Measurements from ENCODE around the gene SIRT5.

SIRT5 gene

DNA sequence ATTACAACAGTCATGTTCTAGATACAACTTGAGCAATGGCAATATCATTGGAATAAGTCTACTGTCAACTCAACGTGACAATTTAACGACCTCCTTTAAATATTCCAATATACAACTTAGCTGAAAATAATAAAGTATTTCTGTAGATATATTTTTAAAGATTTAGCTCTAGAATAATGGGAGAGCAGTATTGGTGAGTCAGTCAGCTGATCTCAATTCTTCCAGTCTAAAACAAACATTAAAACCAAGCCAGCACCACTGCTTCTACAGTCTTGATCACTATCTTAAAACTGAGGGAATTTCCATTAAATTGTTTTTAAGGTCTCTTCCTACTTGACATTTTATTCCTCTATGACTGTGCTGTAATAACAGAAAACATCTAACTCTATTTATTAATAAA, 78.9 kb downstream of the SIRT5 start:
- no peak overlapping the region for H3K4me2 ChIP-seq (ENCODE audit: low read depth, low read length)

DNA sequence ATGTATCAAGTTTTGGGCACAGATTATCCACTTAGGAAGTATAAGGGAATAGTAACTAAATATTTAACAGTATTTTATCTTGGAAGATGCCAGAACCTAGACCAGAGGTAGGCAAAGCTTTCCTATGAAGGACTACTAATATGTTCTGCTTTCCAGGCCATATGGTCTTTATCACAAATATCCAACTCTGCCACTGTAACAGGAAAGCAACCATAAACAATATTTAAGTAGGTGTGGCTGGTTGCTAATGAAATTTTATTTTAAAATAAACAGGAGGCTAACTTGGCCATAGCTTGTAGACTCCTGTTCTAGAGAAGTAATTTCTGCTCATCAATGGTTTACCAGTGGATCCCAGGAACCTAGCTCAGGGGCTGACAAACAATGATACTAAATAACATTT, 80.1 kb downstream of the SIRT5 start:
- Histone ChIP-seq H3K9me3 (replicated peaks; ENCODE audit: insufficient read depth, low read length) (no peaks in the 10 kb centered on the region), H3K27ac (ENCODE audit: low read length) (no peak overlapping the region), H3F3A (ENCODE audit: insufficient read depth, low read length) (no peaks in the 10 kb centered on the region), H3K4me1 (ENCODE audit: low read length) (no peaks in the 10 kb centered on the region; the same call in 1 of the 2 replicates), H3K4me2 (ENCODE audit: low read depth, low read length) (no peak overlapping the region), H4K20me1 (ENCODE audit: insufficient read depth, low read length) (no peaks in the 10 kb centered on the region), H3K4me3 (ENCODE audit: low read length) (no peak overlapping the region), H2AFZ (ENCODE audit: low read length) (no peak overlapping the region), H3K27me3 (replicated peaks; ENCODE audit: insufficient read depth, low read length) (no peaks in the 10 kb centered on the region), H3K36me3 (replicated peaks; ENCODE audit: insufficient read depth, low read length) (no peaks in the 10 kb centered on the region), H3K9me2 (replicated peaks; ENCODE audit: insufficient read depth, low read length) (no peaks in the 10 kb centered on the region), H3K79me2 (ENCODE audit: low read length) (peaks cover 29% of the 10 kb centered on the region), H3K9ac (ENCODE audit: low read length) (no peak overlapping the region)
- no peak for DNase-seq
- TF ChIP-seq EZH2 (optimal IDR thresholded peaks at IDR 0.05; ENCODE audit: low read depth, low read length) (no peak), EZH2phosphoT487 (IDR thresholded peaks at IDR 0.05; ENCODE audit: low read length) (no peak)
- TF ChIP-seq, protein P1, sequence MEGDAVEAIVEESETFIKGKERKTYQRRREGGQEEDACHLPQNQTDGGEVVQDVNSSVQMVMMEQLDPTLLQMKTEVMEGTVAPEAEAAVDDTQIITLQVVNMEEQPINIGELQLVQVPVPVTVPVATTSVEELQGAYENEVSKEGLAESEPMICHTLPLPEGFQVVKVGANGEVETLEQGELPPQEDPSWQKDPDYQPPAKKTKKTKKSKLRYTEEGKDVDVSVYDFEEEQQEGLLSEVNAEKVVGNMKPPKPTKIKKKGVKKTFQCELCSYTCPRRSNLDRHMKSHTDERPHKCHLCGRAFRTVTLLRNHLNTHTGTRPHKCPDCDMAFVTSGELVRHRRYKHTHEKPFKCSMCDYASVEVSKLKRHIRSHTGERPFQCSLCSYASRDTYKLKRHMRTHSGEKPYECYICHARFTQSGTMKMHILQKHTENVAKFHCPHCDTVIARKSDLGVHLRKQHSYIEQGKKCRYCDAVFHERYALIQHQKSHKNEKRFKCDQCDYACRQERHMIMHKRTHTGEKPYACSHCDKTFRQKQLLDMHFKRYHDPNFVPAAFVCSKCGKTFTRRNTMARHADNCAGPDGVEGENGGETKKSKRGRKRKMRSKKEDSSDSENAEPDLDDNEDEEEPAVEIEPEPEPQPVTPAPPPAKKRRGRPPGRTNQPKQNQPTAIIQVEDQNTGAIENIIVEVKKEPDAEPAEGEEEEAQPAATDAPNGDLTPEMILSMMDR (IDR thresholded peaks at IDR 0.05; ENCODE audit: low read length), result no peak

More for the DNA sequence above, 78.9 kb downstream of the SIRT5 start:
- no peak overlapping the region for H2AFZ ChIP-seq (ENCODE audit: low read length)
- no peaks in the 10 kb centered on the region for H3K9me2 ChIP-seq (replicated peaks; ENCODE audit: insufficient read depth, low read length)
- H3K9me3 ChIP-seq (replicated peaks; ENCODE audit: insufficient read depth, low read length), result no peaks in the 10 kb centered on the region
- no peaks in the 10 kb centered on the region for H3F3A ChIP-seq (ENCODE audit: insufficient read depth, low read length)
- H3K9ac ChIP-seq (ENCODE audit: low read length), result no peak overlapping the region
- H4K20me1 ChIP-seq (ENCODE audit: insufficient read depth, low read length), result no peaks in the 10 kb centered on the region
- no peak overlapping the region for H3K4me3 ChIP-seq (ENCODE audit: low read length)
- no peaks in the 10 kb centered on the region for H3K36me3 ChIP-seq (replicated peaks; ENCODE audit: insufficient read depth, low read length)
- no peak overlapping the region for H3K27ac ChIP-seq (ENCODE audit: low read length)
- H3K4me1 ChIP-seq (ENCODE audit: low read length), result no peaks in the 10 kb centered on the region; the same call in 1 of the 2 replicates
- H3K27me3 ChIP-seq (replicated peaks; ENCODE audit: insufficient read depth, low read length), result no peaks in the 10 kb centered on the region
- peaks cover 17% of the 10 kb centered on the region for H3K79me2 ChIP-seq (ENCODE audit: low read length)
- no peak for DNase-seq
- no peak for TF ChIP-seq EZH2phosphoT487 (IDR thresholded peaks at IDR 0.05; ENCODE audit: low read length)
- TF ChIP-seq, protein P1 (IDR thresholded peaks at IDR 0.05; ENCODE audit: low read length), result no peak
- TF ChIP-seq EZH2 (optimal IDR thresholded peaks at IDR 0.05; ENCODE audit: low read depth, low read length), result no peak

DNA sequence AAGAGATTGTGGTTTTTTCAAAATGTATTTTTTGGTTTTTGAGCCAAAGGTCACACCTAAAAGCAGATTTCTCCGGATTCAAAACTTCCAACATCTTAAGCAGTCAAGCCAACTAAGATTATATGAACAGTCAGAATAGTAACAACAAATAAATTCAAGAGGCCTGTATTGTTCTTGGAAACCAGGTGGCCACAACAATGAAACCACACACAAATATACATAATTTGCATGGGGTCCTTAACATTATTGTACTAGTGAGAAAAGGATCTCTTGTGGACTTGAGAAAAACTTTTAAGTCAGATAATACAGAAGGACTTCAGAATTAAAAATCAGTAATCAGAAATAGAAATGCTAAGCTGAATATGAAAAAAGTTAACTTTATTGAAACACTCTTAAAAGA, 81.3 kb downstream of the SIRT5 start:
- Histone ChIP-seq H3K27ac (ENCODE audit: low read length) (no peak overlapping the region), H2AFZ (ENCODE audit: low read length) (no peak overlapping the region)
- DNase-seq, result peak; percentile 19

More for the DNA sequence above, 81.3 kb downstream of the SIRT5 start:
- Histone ChIP-seq H3K9ac (ENCODE audit: low read length) (no peak overlapping the region), H3K9me3 (replicated peaks; ENCODE audit: insufficient read depth, low read length) (no peaks in the 10 kb centered on the region), H3K4me3 (ENCODE audit: low read length) (no peak overlapping the region), H3K4me2 (ENCODE audit: low read depth, low read length) (no peak overlapping the region), H3K36me3 (replicated peaks; ENCODE audit: insufficient read depth, low read length) (no peaks in the 10 kb centered on the region), H3K27me3 (replicated peaks; ENCODE audit: insufficient read depth, low read length) (no peaks in the 10 kb centered on the region), H3F3A (ENCODE audit: insufficient read depth, low read length) (no peaks in the 10 kb centered on the region), H3K9me2 (replicated peaks; ENCODE audit: insufficient read depth, low read length) (no peaks in the 10 kb centered on the region), H3K4me1 (ENCODE audit: low read length) (no peaks in the 10 kb centered on the region; the same call in 1 of the 2 replicates), H3K79me2 (ENCODE audit: low read length) (peaks cover 41% of the 10 kb centered on the region), H4K20me1 (ENCODE audit: insufficient read depth, low read length) (no peaks in the 10 kb centered on the region)
- TF ChIP-seq EZH2 (optimal IDR thresholded peaks at IDR 0.05; ENCODE audit: low read depth, low read length) (no peak), EZH2phosphoT487 (IDR thresholded peaks at IDR 0.05; ENCODE audit: low read length) (no peak)
- TF ChIP-seq, protein P1 (IDR thresholded peaks at IDR 0.05; ENCODE audit: low read length), result no peak

Measured in MM.1S (cell line).